ENCODE results near the gene GSG1.

GSG1 gene

GRCh38 chr12:13079440-13079906, 24.0 kb downstream of the GSG1 start:
- Histone ChIP-seq H3K9me3 (ENCODE audit: control insufficient read depth, low read length) (no peaks in the 10 kb centered on the region), H3K27ac (ENCODE audit: insufficient read depth, low read length, poor library complexity, severe bottlenecking) (no peak overlapping the region), H3K4me1 (ENCODE audit: control insufficient read depth, insufficient read depth, low read length, poor library complexity, severe bottlenecking) (no peaks in the 10 kb centered on the region), H3K36me3 (ENCODE audit: control insufficient read depth, insufficient read depth, low read length) (no peaks in the 10 kb centered on the region), H3K27me3 (replicated peaks; ENCODE audit: control insufficient read depth, insufficient read depth, low read length, poor library complexity, severe bottlenecking) (no peaks in the 10 kb centered on the region), H3K4me3 (ENCODE audit: insufficient read depth, low read depth, low read length, poor library complexity, severe bottlenecking) (no peak overlapping the region)
- no peak for DNase-seq

DNA sequence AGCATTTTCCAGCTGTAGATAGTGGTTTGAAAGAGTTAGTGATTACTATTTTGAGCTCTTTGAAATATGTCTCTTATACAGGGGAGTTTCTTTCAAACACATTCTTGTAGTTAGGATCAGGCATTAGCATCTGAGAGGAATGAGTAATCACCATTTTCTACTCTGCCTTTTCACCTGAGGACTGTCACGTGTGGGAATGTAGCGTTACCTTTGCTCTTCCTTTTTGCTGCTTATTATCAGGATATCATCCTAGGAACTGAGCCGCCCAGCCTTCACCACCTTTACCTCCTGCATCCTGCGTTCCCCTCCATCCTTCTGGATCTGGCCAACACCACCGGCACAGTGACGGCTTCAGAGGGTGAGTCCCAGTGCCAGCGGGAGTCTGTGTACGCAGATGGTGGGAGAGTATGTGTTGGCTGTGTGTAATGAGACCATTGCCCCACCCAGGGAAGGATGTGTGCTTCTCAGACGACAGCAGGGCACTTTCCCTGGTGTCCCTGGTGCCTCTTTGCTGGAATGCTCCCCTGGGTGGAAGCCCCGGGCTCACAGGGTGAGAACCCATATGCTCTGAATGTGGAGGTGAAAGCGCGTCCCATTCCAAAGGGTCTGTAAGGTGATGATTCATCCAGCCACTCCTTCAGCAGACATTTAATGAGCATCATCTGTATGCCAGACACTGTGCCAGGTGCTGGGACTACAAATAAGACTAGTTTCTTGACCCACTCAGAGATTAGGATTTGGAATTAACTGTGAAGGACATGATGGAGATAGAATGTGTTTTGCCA, 27.5 kb downstream of the GSG1 start:
- DNase-seq = no peak
- Histone ChIP-seq H3K4me3 (ENCODE audit: insufficient read depth, low read depth, low read length, poor library complexity, severe bottlenecking) (no peak overlapping the region), H3K9me3 (ENCODE audit: control insufficient read depth, low read length) (no peaks in the 10 kb centered on the region), H3K36me3 (ENCODE audit: control insufficient read depth, insufficient read depth, low read length) (no peaks in the 10 kb centered on the region), H3K4me1 (ENCODE audit: control insufficient read depth, insufficient read depth, low read length, poor library complexity, severe bottlenecking) (no peaks in the 10 kb centered on the region), H3K27ac (ENCODE audit: insufficient read depth, low read length, poor library complexity, severe bottlenecking) (no peak overlapping the region), H3K27me3 (replicated peaks; ENCODE audit: control insufficient read depth, insufficient read depth, low read length, poor library complexity, severe bottlenecking) (no peaks in the 10 kb centered on the region)

- no peak for DNase-seq
- Histone ChIP-seq H3K27ac (ENCODE audit: insufficient read depth, low read length, poor library complexity, severe bottlenecking) (no peak overlapping the region), H3K27me3 (replicated peaks; ENCODE audit: control insufficient read depth, insufficient read depth, low read length, poor library complexity, severe bottlenecking) (no peaks in the 10 kb centered on the region), H3K9me3 (ENCODE audit: control insufficient read depth, low read length) (no peaks in the 10 kb centered on the region), H3K4me3 (ENCODE audit: insufficient read depth, low read depth, low read length, poor library complexity, severe bottlenecking) (no peak overlapping the region), H3K4me1 (ENCODE audit: control insufficient read depth, insufficient read depth, low read length, poor library complexity, severe bottlenecking) (no peaks in the 10 kb centered on the region), H3K36me3 (ENCODE audit: control insufficient read depth, insufficient read depth, low read length) (peaks cover 4% of the 10 kb centered on the region)
Observed at GRCh38 chr12:13075118-13075480, 28.4 kb downstream of the GSG1 start.

DNA sequence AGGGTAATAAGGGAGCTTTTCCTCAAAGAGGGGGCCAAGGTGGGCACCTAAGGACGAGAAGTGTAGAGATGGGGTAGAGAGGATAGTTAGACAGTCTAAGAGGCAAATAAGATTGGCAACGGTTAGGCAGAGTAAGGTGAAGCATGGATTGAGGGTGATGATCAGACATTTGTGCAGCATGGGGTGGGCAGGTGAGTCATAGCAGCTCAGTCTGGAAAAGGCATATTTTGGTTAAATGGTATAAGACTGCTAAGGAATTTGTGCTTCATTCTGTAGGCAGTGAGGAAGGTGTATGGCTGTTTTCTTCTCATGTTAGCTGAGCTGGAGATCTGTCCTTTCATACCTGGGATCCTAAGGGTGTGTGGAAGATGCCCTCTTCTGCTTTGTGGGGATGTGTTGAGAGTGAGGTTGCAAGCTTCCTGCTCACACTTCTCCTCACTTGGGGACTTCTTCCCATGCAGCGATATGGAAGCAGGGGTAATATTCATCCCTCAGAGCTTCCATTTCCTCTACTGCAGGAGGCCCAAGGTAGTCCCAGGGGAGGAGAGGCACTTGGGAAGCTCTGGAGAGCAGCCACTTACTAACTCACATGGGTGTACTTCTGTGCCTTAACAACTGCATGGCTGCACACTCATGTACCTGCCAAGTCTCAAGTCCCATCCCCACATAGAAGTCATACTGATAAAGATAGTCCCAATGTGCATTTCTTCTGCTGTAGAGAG, 28.9 kb downstream of the GSG1 start:
- Histone ChIP-seq H3K4me1 (ENCODE audit: control insufficient read depth, insufficient read depth, low read length, poor library complexity, severe bottlenecking) (no peaks in the 10 kb centered on the region), H3K27me3 (replicated peaks; ENCODE audit: control insufficient read depth, insufficient read depth, low read length, poor library complexity, severe bottlenecking) (no peaks in the 10 kb centered on the region), H3K4me3 (ENCODE audit: insufficient read depth, low read depth, low read length, poor library complexity, severe bottlenecking) (no peak overlapping the region), H3K9me3 (ENCODE audit: control insufficient read depth, low read length) (no peaks in the 10 kb centered on the region), H3K36me3 (ENCODE audit: control insufficient read depth, insufficient read depth, low read length) (peaks cover 4% of the 10 kb centered on the region), H3K27ac (ENCODE audit: insufficient read depth, low read length, poor library complexity, severe bottlenecking) (no peak overlapping the region)
- no peak for DNase-seq

DNA sequence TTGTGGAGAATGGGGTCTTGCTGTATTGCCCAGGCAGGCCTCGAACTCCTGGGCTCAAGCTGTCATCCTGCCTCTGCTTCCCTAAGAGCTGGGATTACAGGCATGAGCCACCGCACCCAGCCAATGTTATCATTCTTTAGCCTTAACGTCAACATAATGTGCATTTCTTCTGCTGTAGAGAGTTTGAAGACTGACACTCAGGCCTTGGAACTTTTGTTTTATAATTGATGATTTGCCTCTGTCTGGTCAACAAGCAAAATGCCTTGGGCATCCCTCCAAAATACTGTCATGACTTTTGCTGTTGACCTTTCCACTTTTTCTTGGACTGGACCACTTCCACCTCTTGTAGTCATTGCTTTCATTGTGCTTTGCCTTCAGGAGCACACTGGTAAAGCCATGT, 30.3 kb downstream of the GSG1 start:
- H3K4me3 ChIP-seq (ENCODE audit: insufficient read depth, low read depth, low read length, poor library complexity, severe bottlenecking) = no peak overlapping the region
- H3K9me3 ChIP-seq (ENCODE audit: control insufficient read depth, low read length) = no peaks in the 10 kb centered on the region
- no peaks in the 10 kb centered on the region for H3K4me1 ChIP-seq (ENCODE audit: control insufficient read depth, insufficient read depth, low read length, poor library complexity, severe bottlenecking)
- no peak for DNase-seq
- no peaks in the 10 kb centered on the region for H3K27me3 ChIP-seq (replicated peaks; ENCODE audit: control insufficient read depth, insufficient read depth, low read length, poor library complexity, severe bottlenecking)
- no peak overlapping the region for H3K27ac ChIP-seq (ENCODE audit: insufficient read depth, low read length, poor library complexity, severe bottlenecking)
- H3K36me3 ChIP-seq (ENCODE audit: control insufficient read depth, insufficient read depth, low read length) = peaks cover 4% of the 10 kb centered on the region

DNA sequence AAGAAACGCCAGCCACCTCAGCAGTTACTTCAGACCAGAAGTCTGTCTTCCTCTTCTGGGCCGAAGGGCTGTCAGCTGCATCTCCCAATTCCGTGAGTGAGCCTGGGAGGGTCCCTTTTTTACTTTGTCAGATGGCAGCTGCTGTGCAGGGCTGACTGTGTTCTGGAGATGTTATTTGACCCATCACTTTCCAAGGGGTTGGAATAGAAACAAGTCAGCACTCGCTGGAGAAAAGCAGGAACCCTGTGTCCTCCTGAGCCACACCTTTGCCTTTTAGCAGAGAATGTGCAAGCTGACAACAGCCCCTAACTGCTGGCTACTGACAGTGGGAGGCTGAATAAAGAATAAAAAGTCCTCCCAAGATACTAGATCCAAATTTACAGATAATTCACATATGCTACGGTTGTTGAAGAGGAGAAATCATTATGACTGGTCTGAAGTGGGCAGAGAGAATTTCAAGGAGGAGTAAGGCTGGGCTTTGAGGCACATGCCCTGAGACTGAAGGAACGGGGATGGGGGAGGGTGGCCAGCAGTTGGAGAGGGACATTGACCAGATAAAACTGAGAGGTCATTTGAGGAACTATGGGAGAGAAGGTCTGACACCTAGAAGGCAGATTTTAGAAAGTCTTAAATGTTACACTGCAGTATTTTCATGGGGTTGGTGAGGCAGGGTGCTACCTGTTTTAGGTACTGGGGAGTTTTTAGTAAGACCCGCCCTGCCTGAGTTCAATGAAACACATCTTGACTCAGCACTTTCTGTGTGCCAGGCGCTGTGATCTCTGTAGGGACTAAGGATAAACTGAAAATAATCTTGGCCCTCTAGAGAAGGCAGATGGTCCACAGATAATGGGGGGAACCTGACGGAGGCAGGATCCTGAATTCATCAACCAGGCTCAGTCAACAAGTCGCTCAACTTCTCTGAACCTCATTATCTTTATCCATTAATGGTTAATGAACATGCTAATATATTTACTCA, 31.9 kb downstream of the GSG1 start:
- no peak overlapping the region for H3K27ac ChIP-seq (ENCODE audit: insufficient read depth, low read length, poor library complexity, severe bottlenecking)
- peaks cover 4% of the 10 kb centered on the region for H3K36me3 ChIP-seq (ENCODE audit: control insufficient read depth, insufficient read depth, low read length)
- no peak overlapping the region for H3K4me3 ChIP-seq (ENCODE audit: insufficient read depth, low read depth, low read length, poor library complexity, severe bottlenecking)
- H3K27me3 ChIP-seq (replicated peaks; ENCODE audit: control insufficient read depth, insufficient read depth, low read length, poor library complexity, severe bottlenecking) = no peaks in the 10 kb centered on the region
- H3K4me1 ChIP-seq (ENCODE audit: control insufficient read depth, insufficient read depth, low read length, poor library complexity, severe bottlenecking) = no peaks in the 10 kb centered on the region
- no peak for DNase-seq
- H3K9me3 ChIP-seq (ENCODE audit: control insufficient read depth, low read length) = no peaks in the 10 kb centered on the region

DNA sequence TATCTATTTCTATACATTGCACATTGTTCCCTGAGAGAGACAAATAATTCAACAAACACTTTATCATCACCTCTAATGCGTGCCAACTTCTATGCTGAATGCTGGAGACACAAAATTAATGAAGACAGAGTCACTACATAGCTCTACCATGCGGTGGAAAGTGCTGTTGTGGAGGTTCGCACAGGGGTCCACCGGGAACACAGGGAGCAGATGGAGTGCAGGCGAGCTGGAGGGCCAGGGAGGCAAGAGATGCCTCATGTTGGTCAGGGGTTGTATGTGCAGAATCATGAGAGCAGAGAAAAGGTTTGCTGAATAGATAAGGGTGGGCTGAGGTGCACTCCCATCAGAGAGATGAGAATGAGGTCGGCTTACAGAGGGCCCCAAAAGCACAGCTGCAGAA, 34.1 kb downstream of the GSG1 start:
- Histone ChIP-seq H3K4me1 (ENCODE audit: control insufficient read depth, insufficient read depth, low read length, poor library complexity, severe bottlenecking) (no peaks in the 10 kb centered on the region), H3K9me3 (ENCODE audit: control insufficient read depth, low read length) (no peaks in the 10 kb centered on the region), H3K4me3 (ENCODE audit: insufficient read depth, low read depth, low read length, poor library complexity, severe bottlenecking) (no peak overlapping the region), H3K36me3 (ENCODE audit: control insufficient read depth, insufficient read depth, low read length) (peaks cover 4% of the 10 kb centered on the region), H3K27ac (ENCODE audit: insufficient read depth, low read length, poor library complexity, severe bottlenecking) (no peak overlapping the region), H3K27me3 (replicated peaks; ENCODE audit: control insufficient read depth, insufficient read depth, low read length, poor library complexity, severe bottlenecking) (no peaks in the 10 kb centered on the region)
- no peak for DNase-seq

DNA sequence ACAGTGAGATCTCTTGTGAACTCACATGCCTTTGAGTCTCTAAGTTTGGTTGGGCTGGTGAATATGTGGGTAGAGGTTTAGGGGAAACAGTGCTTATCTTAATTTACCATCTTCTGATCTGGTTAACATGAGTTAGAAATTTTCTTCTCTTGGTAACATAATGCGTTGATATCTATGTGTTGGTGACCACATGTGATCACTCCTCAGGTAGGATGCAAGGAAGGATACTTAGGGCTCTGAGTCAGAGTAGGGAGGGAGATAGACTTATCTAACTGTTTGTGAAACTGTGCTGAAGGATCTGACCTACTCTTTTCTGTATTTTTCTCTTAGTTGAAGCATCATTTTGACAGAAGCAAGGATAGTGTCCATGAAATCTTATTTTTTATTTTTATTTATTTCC, 36.1 kb downstream of the GSG1 start:
- Histone ChIP-seq H3K27me3 (replicated peaks; ENCODE audit: control insufficient read depth, insufficient read depth, low read length, poor library complexity, severe bottlenecking) (no peaks in the 10 kb centered on the region), H3K27ac (ENCODE audit: insufficient read depth, low read length, poor library complexity, severe bottlenecking) (no peak overlapping the region), H3K4me1 (ENCODE audit: control insufficient read depth, insufficient read depth, low read length, poor library complexity, severe bottlenecking) (no peaks in the 10 kb centered on the region), H3K9me3 (ENCODE audit: control insufficient read depth, low read length) (no peaks in the 10 kb centered on the region), H3K36me3 (ENCODE audit: control insufficient read depth, insufficient read depth, low read length) (peaks cover 4% of the 10 kb centered on the region), H3K4me3 (ENCODE audit: insufficient read depth, low read depth, low read length, poor library complexity, severe bottlenecking) (no peak overlapping the region)
- DNase-seq = no peak

GRCh38 chr12:13066459-13066858, 37.0 kb downstream of the GSG1 start:
- H3K9me3 ChIP-seq (ENCODE audit: control insufficient read depth, low read length) = no peaks in the 10 kb centered on the region
- H3K27me3 ChIP-seq (replicated peaks; ENCODE audit: control insufficient read depth, insufficient read depth, low read length, poor library complexity, severe bottlenecking) = no peaks in the 10 kb centered on the region
- H3K27ac ChIP-seq (ENCODE audit: insufficient read depth, low read length, poor library complexity, severe bottlenecking) = no peak overlapping the region
- H3K4me3 ChIP-seq (ENCODE audit: insufficient read depth, low read depth, low read length, poor library complexity, severe bottlenecking) = no peak overlapping the region
- DNase-seq = no peak
- H3K36me3 ChIP-seq (ENCODE audit: control insufficient read depth, insufficient read depth, low read length) = peaks cover 4% of the 10 kb centered on the region
- no peaks in the 10 kb centered on the region for H3K4me1 ChIP-seq (ENCODE audit: control insufficient read depth, insufficient read depth, low read length, poor library complexity, severe bottlenecking)
